GM21526 (cell line): ENCODE measurements around the gene OCSTAMP.

Source experiments
- ATAC-seq: cut with Tn5 transposase; IDR thresholded peaks from one replicate; pipeline ENCODE4 v1.9.1; 2021; ENCODE audit warnings: moderate library complexity; ENCODE audit not compliant: unreplicated experiment, low FRiP score

Gene OCSTAMP

GRCh38 chr20:46520976-46521579, 29.4 kb downstream of the OCSTAMP start:
- ATAC-seq, result no peak

DNA sequence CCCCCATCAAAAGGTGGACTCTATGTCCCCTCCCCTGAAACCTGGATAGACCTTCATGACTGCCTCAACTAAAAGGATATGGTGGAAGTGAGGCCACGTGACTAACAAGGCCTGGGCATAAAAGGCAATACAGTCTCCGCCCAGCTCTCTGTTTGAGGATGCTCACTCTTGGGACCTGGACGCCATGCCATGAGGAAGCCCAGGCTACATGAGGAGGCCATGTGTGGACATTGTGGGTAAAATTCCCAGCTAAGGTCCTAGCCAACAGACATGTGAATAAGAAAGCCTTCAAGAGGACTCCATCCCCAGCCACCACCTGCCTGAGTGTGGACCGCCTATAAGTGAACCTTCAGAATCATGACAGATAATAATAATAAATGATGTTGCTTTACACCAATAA, 29.9 kb downstream of the OCSTAMP start:
- ATAC-seq, result no peak

DNA sequence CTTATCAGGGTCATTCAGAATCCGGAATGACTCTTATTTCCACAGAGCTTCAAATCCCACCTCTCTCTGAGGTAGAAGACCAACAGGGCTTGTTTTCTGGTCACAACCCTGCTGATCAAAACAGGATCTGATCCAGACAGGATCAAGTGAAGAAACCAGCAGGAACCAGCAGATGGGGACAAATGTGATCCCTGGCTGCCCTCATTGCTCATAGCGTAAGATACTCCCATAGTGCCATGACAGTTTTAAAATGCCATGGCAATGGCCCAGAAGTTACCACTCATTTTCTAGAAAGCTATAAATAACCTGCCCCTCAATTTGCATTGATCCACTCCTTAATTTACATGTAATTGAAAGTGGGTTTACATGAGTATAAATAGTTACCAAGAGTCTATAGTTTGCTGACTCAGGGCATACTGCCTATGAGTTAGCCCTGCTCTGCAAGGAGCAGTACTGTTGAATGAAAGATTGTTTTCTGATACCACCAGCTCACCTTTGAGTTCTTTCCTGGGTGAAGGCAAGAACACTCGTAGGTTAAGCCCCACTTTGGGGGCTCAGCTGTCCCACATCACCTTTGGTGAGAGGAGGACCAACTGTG, 30.9 kb downstream of the OCSTAMP start:
- no peak for ATAC-seq

GRCh38 chr20:46512943-46513844, 37.3 kb downstream of the OCSTAMP start, which contains the start of gene ZNF334:
TSS of gene ZNF334 (minus strand) at chr20:46513559. CDS start at chr20:46512102, 1,457 bp downstream.
- no peak for ATAC-seq

- ATAC-seq, result no peak
These were observed 40.9 kb downstream of the OCSTAMP start for GRCh38 chr20:46509523-46509922.

- no peak for ATAC-seq
These were observed 42.6 kb downstream of the OCSTAMP start for GRCh38 chr20:46507760-46508407.

DNA sequence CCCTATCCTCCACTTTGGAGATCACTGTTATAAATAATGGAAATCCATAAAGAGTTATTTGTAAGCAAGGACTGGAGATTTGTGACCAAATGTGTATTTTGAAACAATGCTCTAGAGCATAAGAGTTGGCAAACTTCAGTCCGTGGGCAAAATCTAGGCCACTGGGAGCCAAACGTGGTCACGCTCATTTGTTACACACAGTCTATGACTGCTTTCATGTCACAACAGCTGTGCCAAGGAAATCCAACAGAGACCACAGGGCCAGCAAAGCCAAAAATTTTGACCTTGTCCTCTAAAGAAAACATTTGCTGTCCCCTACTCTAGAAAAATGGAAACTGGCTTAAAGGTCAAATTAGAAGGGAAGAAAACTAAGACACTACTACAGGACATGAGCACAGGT, 44.9 kb downstream of the OCSTAMP start:
- no peak for ATAC-seq

DNA sequence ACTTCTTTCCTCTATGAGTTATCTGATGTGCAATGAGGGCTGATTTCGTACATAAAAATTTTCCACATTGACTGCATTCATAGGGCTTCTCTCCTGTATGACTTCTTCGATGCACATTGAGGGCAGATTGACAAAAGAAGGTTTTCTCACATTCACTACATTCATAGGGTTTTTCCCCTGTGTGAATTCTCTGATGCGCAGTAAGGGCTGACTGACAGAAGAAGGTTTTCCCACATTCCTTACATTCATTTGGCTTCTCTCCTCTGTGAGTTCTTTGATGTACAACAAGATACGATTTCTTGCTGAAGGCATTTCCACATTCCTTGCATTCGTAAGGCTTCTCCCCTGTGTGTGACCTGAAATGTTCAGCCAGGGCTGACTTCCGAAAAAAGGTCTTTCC, 48.5 kb downstream of the OCSTAMP start:
- ATAC-seq, result no peak

DNA sequence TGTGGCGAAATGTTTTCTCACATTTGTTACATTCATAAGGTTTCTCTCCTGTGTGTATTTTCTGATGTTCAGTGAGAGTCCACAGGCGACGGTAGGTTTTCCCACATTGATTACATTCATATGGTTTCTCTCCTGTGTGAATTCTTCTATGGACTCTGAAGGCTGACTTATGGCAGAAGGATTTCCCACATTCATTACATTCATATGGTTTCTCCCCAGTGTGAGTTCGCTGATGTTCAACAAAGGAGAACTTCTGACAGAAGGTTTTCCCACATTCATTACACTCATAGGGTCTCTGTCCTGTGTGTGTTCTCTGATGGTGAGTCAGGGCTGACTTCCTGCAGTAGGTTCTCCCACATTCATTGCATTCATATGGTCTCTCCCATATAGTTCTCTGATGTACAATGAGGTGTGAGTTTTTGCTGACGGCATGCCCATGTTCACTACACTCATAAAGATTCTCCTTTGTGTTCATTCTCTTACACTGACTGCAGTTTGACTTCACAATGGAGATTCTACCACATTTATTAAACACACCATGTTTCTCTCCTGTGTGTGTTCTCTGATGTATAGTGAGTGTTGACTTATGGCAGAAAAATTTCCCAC, 49.0 kb downstream of the OCSTAMP start:
- no peak for ATAC-seq

DNA sequence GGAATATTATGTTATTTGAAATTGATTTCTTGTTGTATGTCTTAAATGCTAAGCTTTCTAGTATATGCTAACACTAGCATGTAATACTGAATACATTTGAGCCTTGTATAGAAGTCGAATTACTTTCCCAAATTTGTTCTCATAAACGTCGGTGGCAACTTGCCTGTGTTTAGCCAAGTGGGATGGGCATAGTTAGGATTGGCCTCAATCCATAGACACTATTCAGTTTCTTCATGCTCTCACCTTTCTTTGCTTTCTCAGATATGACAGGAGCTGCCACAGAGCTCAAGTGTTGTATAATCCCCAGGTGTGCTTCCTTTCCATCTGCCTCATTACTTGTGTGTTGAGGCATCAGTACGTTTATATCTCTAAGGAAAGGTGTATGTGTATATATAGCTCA, 56.4 kb downstream of the OCSTAMP start:
- no peak for ATAC-seq

DNA sequence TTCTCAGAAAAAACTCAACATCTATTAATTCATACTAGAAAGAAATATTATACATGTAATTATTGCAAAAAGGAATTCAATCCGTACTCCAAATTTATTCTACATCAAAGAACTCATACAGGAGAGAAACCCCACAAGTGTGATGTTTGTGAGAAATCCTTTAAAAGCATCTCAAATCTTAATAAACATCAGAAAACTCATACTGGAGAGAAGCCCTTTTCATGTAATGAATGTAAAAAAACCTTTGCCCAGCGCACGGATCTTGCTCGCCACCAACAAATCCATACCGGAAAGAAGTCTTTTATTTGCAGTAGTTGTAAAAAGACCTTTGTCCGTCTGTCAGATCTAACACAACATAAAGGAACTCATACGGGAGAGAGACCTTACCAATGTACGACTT, 59.1 kb downstream of the OCSTAMP start:
- ATAC-seq, result no peak
